Stimulated activated naive CD8-positive, alpha-beta T cell treated with anti-CD3 and anti-CD28 coated beads, Interleukin-15, amount 100 ng/mL, for 72 hours (primary cell): ENCODE data around the gene PDZD8.

Experiments used
- ATAC-seq: fragments of 150-1000 bp; cut with Tn5 transposase; 2 replicates; pipeline ENCODE4 v1.10.0; 2021; ENCODE audit warnings: mild to moderate bottlenecking, moderate library complexity
- DNase-seq, 2 donors: peaks; one replicate each; pipeline ENCODE4 v3.0.0; 2021 to 2022
- H3K27ac Mint-ChIP-seq, 2 donors: one replicate each; pipeline ENCODE4 v1.8.0; 2022; ENCODE audit warnings: mild to moderate bottlenecking in 2 of 2, mixed read lengths in 2 of 2, moderate library complexity in 2 of 2
- H3K27me3 Mint-ChIP-seq: one replicate; pipeline ENCODE4 v1.8.0; 2022; ENCODE audit warnings: mixed read lengths
- H3K4me1 Mint-ChIP-seq: one replicate; pipeline ENCODE4 v1.8.0; 2022; ENCODE audit warnings: mild to moderate bottlenecking, mixed read lengths
- H3K4me3 Mint-ChIP-seq, 2 donors: one replicate each; pipeline ENCODE4 v1.8.0; 2022; ENCODE audit warnings: mild to moderate bottlenecking in 2 of 2, mixed read lengths in 2 of 2, moderate library complexity in 1 of 2
- H3K9me3 Mint-ChIP-seq, 2 donors: one replicate each; pipeline ENCODE4 v1.8.0; 2022; ENCODE audit warnings: mixed read lengths in 2 of 2

PDZD8 gene

GRCh38 chr10:117405730-117406129, 30.5 kb upstream of the PDZD8 start:
- Mint-ChIP-seq H3K27me3 (no peaks in the 10 kb centered on the region), H3K4me1 (no peaks in the 10 kb centered on the region), H3K9me3 (peaks cover 0 to 4% of the 10 kb centered on the region in 2 donors), H3K4me3 (no peak overlapping the region), H3K27ac (no peak overlapping the region)
- DNase-seq (no peak), ATAC-seq (no peak)

- H3K4me3 Mint-ChIP-seq = no peak overlapping the region
- no peak for DNase-seq
- H3K27ac Mint-ChIP-seq = no peak overlapping the region
- peaks cover 0 to 4% of the 10 kb centered on the region in 2 donors for H3K9me3 Mint-ChIP-seq
- ATAC-seq = no peak
- H3K4me1 Mint-ChIP-seq = no peaks in the 10 kb centered on the region
- H3K27me3 Mint-ChIP-seq = no peaks in the 10 kb centered on the region
These were observed 25.1 kb upstream of the PDZD8 start for GRCh38 chr10:117400329-117400728.

- no peaks in the 10 kb centered on the region for H3K4me1 Mint-ChIP-seq
- H3K4me3 Mint-ChIP-seq = no peak overlapping the region
- H3K27me3 Mint-ChIP-seq = no peaks in the 10 kb centered on the region
- no peak for DNase-seq
- H3K27ac Mint-ChIP-seq = no peak overlapping the region
- no peak for ATAC-seq
- H3K9me3 Mint-ChIP-seq = peaks cover 0 to 4% of the 10 kb centered on the region in 2 donors
These were observed 24.3 kb upstream of the PDZD8 start for GRCh38 chr10:117399341-117400196.

GRCh38 chr10:117398029-117398428, 22.8 kb upstream of the PDZD8 start:
- Mint-ChIP-seq H3K4me1 (no peaks in the 10 kb centered on the region), H3K9me3 (peaks cover 0 to 4% of the 10 kb centered on the region in 2 donors), H3K27me3 (no peaks in the 10 kb centered on the region), H3K27ac (no peak overlapping the region), H3K4me3 (no peak overlapping the region)
- ATAC-seq (no peak), DNase-seq (no peak)

- Mint-ChIP-seq H3K4me3 (no peak overlapping the region), H3K9me3 (no peaks in the 10 kb centered on the region), H3K27ac (no peak overlapping the region), H3K27me3 (peaks cover 33% of the 10 kb centered on the region), H3K4me1 (no peaks in the 10 kb centered on the region)
- ATAC-seq = no peak
- DNase-seq = no peak
These were observed 16.4 kb upstream of the PDZD8 start for GRCh38 chr10:117391436-117392205.

GRCh38 chr10:117390420-117390819, 15.2 kb upstream of the PDZD8 start:
- no peaks in the 10 kb centered on the region for H3K9me3 Mint-ChIP-seq
- no peak overlapping the region for H3K27ac Mint-ChIP-seq
- no peak overlapping the region for H3K4me3 Mint-ChIP-seq
- peaks cover 44% of the 10 kb centered on the region for H3K27me3 Mint-ChIP-seq
- H3K4me1 Mint-ChIP-seq = no peaks in the 10 kb centered on the region
- ATAC-seq = no peak
- no peak for DNase-seq

- DNase-seq = no peak
- no peaks in the 10 kb centered on the region for H3K9me3 Mint-ChIP-seq
- no peak overlapping the region for H3K4me3 Mint-ChIP-seq
- no peak for ATAC-seq
- no peak overlapping the region for H3K27ac Mint-ChIP-seq
- H3K27me3 Mint-ChIP-seq = peaks cover 50% of the 10 kb centered on the region
- H3K4me1 Mint-ChIP-seq = no peaks in the 10 kb centered on the region
These were observed 11.6 kb upstream of the PDZD8 start for GRCh38 chr10:117386805-117387204.

- no peak for DNase-seq
- Mint-ChIP-seq H3K9me3 (no peaks in the 10 kb centered on the region), H3K4me3 (no peak overlapping the region), H3K27ac (no peak overlapping the region), H3K27me3 (peaks cover 69% of the 10 kb centered on the region), H3K4me1 (no peaks in the 10 kb centered on the region)
- ATAC-seq = no peak
These were observed 7.6 kb upstream of the PDZD8 start for GRCh38 chr10:117382861-117383260.

GRCh38 chr10:117374506-117375359, 507 bp downstream of the PDZD8 start:
- Mint-ChIP-seq H3K4me1 (peaks cover 36% of the 10 kb centered on the region), H3K27ac (peak overlapping the region; percentile 90 to 93), H3K27me3 (peaks cover 25% of the 10 kb centered on the region), H3K9me3 (no peaks in the 10 kb centered on the region), H3K4me3 (peak overlapping the region; percentile 93 to 97)
- ATAC-seq = peak; percentile 64
- peak; percentile 38 to 39 for DNase-seq

- H3K4me3 Mint-ChIP-seq = peak overlapping the region; percentile 93 to 97
- peak overlapping the region; percentile 61 to 90 for H3K27ac Mint-ChIP-seq
- ATAC-seq (peak; percentile 39), DNase-seq (peak; percentile 19 to 39)
- H3K27me3 Mint-ChIP-seq = peaks cover 17% of the 10 kb centered on the region
- H3K4me1 Mint-ChIP-seq = peaks cover 42% of the 10 kb centered on the region
- no peaks in the 10 kb centered on the region for H3K9me3 Mint-ChIP-seq
These were observed 1.3 kb downstream of the PDZD8 start for GRCh38 chr10:117373823-117374505.

GRCh38 chr10:117370205-117370604, 5.0 kb downstream of the PDZD8 start:
- Mint-ChIP-seq H3K27ac (no peak overlapping the region), H3K9me3 (no peaks in the 10 kb centered on the region), H3K27me3 (no peaks in the 10 kb centered on the region), H3K4me1 (peaks cover 61% of the 10 kb centered on the region), H3K4me3 (no peak overlapping the region)
- ATAC-seq (no peak), DNase-seq (no peak)

GRCh38 chr10:117367718-117368117, 7.5 kb downstream of the PDZD8 start:
- Mint-ChIP-seq H3K4me3 (no peak overlapping the region), H3K27me3 (no peaks in the 10 kb centered on the region), H3K4me1 (peaks cover 75% of the 10 kb centered on the region), H3K27ac (no peak overlapping the region), H3K9me3 (no peaks in the 10 kb centered on the region)
- no peak for ATAC-seq
- DNase-seq = no peak

GRCh38 chr10:117366741-117367140, 8.5 kb downstream of the PDZD8 start:
- H3K27me3 Mint-ChIP-seq = no peaks in the 10 kb centered on the region
- no peak overlapping the region for H3K4me3 Mint-ChIP-seq
- ATAC-seq = no peak
- no peak for DNase-seq
- peaks cover 69% of the 10 kb centered on the region for H3K4me1 Mint-ChIP-seq
- no peaks in the 10 kb centered on the region for H3K9me3 Mint-ChIP-seq
- H3K27ac Mint-ChIP-seq = no peak overlapping the region

- H3K4me3 Mint-ChIP-seq = no peak overlapping the region
- no peaks in the 10 kb centered on the region for H3K27me3 Mint-ChIP-seq
- H3K4me1 Mint-ChIP-seq = peaks cover 63% of the 10 kb centered on the region
- peak; percentile 66 for ATAC-seq
- H3K27ac Mint-ChIP-seq = no peak overlapping the region
- no peaks in the 10 kb centered on the region for H3K9me3 Mint-ChIP-seq
- no peak for DNase-seq
These were observed 9.6 kb downstream of the PDZD8 start for GRCh38 chr10:117365612-117366011.
